CD14-positive monocyte (primary cell): ENCODE data around the gene HMCN1. TPM values are rescaled to one million over a fixed set of nuclear protein-coding genes. Genes with fewer than 3 reads are reported as not detected.

ENCODE experiments used
- DNase-seq, 3 donors: peaks; one replicate each; pipeline ENCODE4 v3.0.0-alpha.2; 2011 to 2022
- H2AFZ ChIP-seq: 2 replicates; pipeline ENCODE4 v1.6.0; 2012; ENCODE audit warnings: mild to moderate bottlenecking, low read depth, low read length, inconsistent platforms; ENCODE audit not compliant: insufficient read depth, poor library complexity, severe bottlenecking
- H3K27ac ChIP-seq, 2 donors: 1 replicate in 1 of 2; 2 replicates in 1 of 2; pipeline ENCODE4 v1.5.1; 2012 to 2013; ENCODE audit warnings: low read length in 2 of 2, control low read depth in 1 of 2, inconsistent platforms in 1 of 2, low read depth in 1 of 2, mild to moderate bottlenecking in 1 of 2
- H3K27me3 ChIP-seq, 2 donors: one replicate each; pipeline versions ENCODE4 v1.6.0 to v1.6.1; 2011 to 2013; ENCODE audit warnings: low read length in 2 of 2; ENCODE audit not compliant: control insufficient read depth in 2 of 2, insufficient read depth in 2 of 2
- H3K36me3 ChIP-seq, 2 donors: replicated peaks in 1 of 2; 1 replicate in 1 of 2; 2 replicates in 1 of 2; pipeline versions ENCODE4 v1.5.1 to v1.6.1; 2012 to 2013; ENCODE audit warnings: low read length in 2 of 2, control low read depth in 1 of 2, inconsistent platforms in 1 of 2, mild to moderate bottlenecking in 1 of 2; ENCODE audit not compliant: insufficient read depth in 2 of 2, control insufficient read depth in 1 of 2
- H3K4me1 ChIP-seq, 2 donors: 1 replicate in 1 of 2; 2 replicates in 1 of 2; pipeline versions ENCODE4 v1.5.1 to v1.6.1; 2012 to 2013; ENCODE audit warnings: low read length in 2 of 2, control low read depth in 1 of 2, inconsistent platforms in 1 of 2, mild to moderate bottlenecking in 1 of 2, moderate library complexity in 1 of 2; ENCODE audit not compliant: insufficient read depth in 2 of 2, control insufficient read depth in 1 of 2
- H3K4me2 ChIP-seq: replicated peaks from 2 replicates; pipeline ENCODE3; 2012; ENCODE audit warnings: low read length, moderate library complexity, mild to moderate bottlenecking; ENCODE audit not compliant: poor library complexity, severe bottlenecking; ENCODE audit errors: extremely low read depth
- H3K4me3 ChIP-seq, 3 experiments: fragments of 200-600 bp in 1 of 3; sonication (generic) in 1 of 3; replicated peaks in 1 of 3; 1 replicate in 2 of 3; 2 replicates in 1 of 3; pipeline ENCODE4 v1.5.1; 2011 to 2013; ENCODE audit warnings: low read length in 3 of 3, mild to moderate bottlenecking in 3 of 3, control low read depth in 2 of 3, low read depth in 2 of 3, inconsistent platforms in 1 of 3, moderate library complexity in 1 of 3
- H3K79me2 ChIP-seq: 2 replicates; pipeline ENCODE4 v1.6.0; 2012; ENCODE audit warnings: mild to moderate bottlenecking, control low read depth, inconsistent platforms, low read length, moderate library complexity; ENCODE audit not compliant: insufficient read depth
- H3K9ac ChIP-seq: 2 replicates; pipeline ENCODE4 v1.6.0; 2017; ENCODE audit warnings: low read length, mild to moderate bottlenecking; ENCODE audit not compliant: insufficient read depth, poor library complexity, severe bottlenecking
- H3K9me3 ChIP-seq, 2 donors: replicated peaks in 1 of 2; 1 replicate in 1 of 2; 2 replicates in 1 of 2; pipeline versions ENCODE4 v1.5.1 to v1.6.1; 2012 to 2013; ENCODE audit warnings: low read length in 2 of 2, control low read depth in 1 of 2; ENCODE audit not compliant: control insufficient read depth in 1 of 2, insufficient read depth in 1 of 2
- H4K20me1 ChIP-seq: 2 replicates; pipeline ENCODE4 v1.6.0; 2012; ENCODE audit warnings: mild to moderate bottlenecking, low read length, control low read depth, moderate library complexity; ENCODE audit not compliant: insufficient read depth
- H3K27ac Mint-ChIP-seq, 7 donors: one replicate each; pipeline ENCODE4 v1.8.0; 2020; ENCODE audit warnings: mild to moderate bottlenecking in 7 of 7, mixed read lengths in 7 of 7, moderate library complexity in 6 of 7, inconsistent platforms in 2 of 7
- H3K27me3 Mint-ChIP-seq, 3 donors: one replicate each; pipeline ENCODE4 v1.8.0; 2021 to 2022; ENCODE audit warnings: low read depth in 3 of 3, mild to moderate bottlenecking in 3 of 3, mixed read lengths in 3 of 3, moderate library complexity in 3 of 3, inconsistent platforms in 1 of 3
- H3K36me3 Mint-ChIP-seq, 2 donors: one replicate each; pipeline ENCODE4 v1.8.0; 2020; ENCODE audit warnings: mixed read lengths in 2 of 2, inconsistent platforms in 1 of 2, mild to moderate bottlenecking in 1 of 2
- H3K4me1 Mint-ChIP-seq: one replicate; pipeline ENCODE4 v1.8.0; 2020; ENCODE audit warnings: mild to moderate bottlenecking, mixed read lengths
- H3K4me3 Mint-ChIP-seq, 2 donors: one replicate each; pipeline ENCODE4 v1.8.0; 2020; ENCODE audit warnings: mild to moderate bottlenecking in 2 of 2, mixed read lengths in 2 of 2, moderate library complexity in 1 of 2
- H3K9me3 Mint-ChIP-seq, 7 donors: one replicate each; pipeline ENCODE4 v1.8.0; 2020 to 2022; ENCODE audit warnings: mixed read lengths in 7 of 7, mild to moderate bottlenecking in 6 of 7, moderate library complexity in 6 of 7, inconsistent platforms in 2 of 7
- WGBS: methylation state at CpG from one replicate; pipeline ENCODE4 v1.1.5; 2013; ENCODE audit warnings: missing lambda C conversion rate; ENCODE audit not compliant: insufficient coverage; 5-methylcytosine and 5-hydroxymethylcytosine counted together
- intact Hi-C, 2 donors: fragments of 100-400 bp; cut with micrococcal nuclease; formaldehyde crosslinking; loops; one replicate each; pipeline versions ENCODE4 v1.15.0 to v1.15.1; 2023
- polyA plus RNA-seq, 3 donors: library from polyadenylated mRNA; depleted of rRNA in 1 of 3; unstranded in 2 of 3; stranded (reverse) in 1 of 3; fragments of 300-500 nt in 2 of 3; fragments of >200 nt in 1 of 3; fragmentation: Illumina TruSeq in 2 of 3; gene quantifications; 1 replicate in 2 of 3; 2 replicates in 1 of 3; pipeline ENCODE4 v1.2.3, GENCODE V29; 2012 to 2021
- TF ChIP-seq, protein P1 (sequence below): fragments of 200-600 bp; IDR thresholded peaks from one replicate; pipeline ENCODE4 v1.8.0; 2022; ENCODE audit warnings: antibody characterized with exemption, mild to moderate bottlenecking

Gene HMCN1
- polyA plus RNA-seq, 3 donors = not detected

DNA sequence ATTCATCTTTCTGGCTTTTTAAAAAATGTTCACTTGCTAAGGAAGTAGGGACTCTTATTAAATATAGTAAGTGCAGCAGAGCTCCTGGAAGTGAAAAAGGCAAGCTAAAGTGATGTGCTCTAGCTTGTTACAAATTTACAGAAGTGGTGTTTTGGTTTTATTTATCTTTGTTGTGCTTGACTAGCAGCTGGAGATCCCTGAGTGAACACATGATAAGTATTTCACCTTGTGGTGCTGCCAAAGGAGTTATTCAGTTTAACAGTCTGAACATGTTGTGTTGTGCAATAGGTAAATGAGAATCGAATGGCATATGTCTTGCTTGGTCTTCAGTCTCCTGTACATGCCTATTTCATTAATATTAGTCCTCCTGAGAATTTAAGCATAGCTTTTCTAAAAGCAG, 325.1 kb downstream of the HMCN1 start:
- Histone ChIP-seq H3K4me1 (no peaks in the 10 kb centered on the region), H4K20me1 (no peaks in the 10 kb centered on the region), H3K79me2 (no peaks in the 10 kb centered on the region), H3K4me3 (no peak overlapping the region), H2AFZ (no peak overlapping the region), H3K9ac (no peak overlapping the region), H3K9me3 (no peaks in the 10 kb centered on the region), H3K27ac (no peak overlapping the region), H3K27me3 (no peaks in the 10 kb centered on the region), H3K4me2 (no peak overlapping the region), H3K36me3 (no peaks in the 10 kb centered on the region)
- intact Hi-C loops = no loop called here
- Mint-ChIP-seq H3K4me1 (no peaks in the 10 kb centered on the region), H3K9me3 (peaks cover 0 to 1% (median 0%) of the 10 kb centered on the region in 7 donors), H3K27ac (no peak overlapping the region), H3K36me3 (no peaks in the 10 kb centered on the region), H3K27me3 (peaks cover 0 to 2% (median 0%) of the 10 kb centered on the region in 3 donors), H3K4me3 (no peak overlapping the region)
- TF ChIP-seq, protein P1, sequence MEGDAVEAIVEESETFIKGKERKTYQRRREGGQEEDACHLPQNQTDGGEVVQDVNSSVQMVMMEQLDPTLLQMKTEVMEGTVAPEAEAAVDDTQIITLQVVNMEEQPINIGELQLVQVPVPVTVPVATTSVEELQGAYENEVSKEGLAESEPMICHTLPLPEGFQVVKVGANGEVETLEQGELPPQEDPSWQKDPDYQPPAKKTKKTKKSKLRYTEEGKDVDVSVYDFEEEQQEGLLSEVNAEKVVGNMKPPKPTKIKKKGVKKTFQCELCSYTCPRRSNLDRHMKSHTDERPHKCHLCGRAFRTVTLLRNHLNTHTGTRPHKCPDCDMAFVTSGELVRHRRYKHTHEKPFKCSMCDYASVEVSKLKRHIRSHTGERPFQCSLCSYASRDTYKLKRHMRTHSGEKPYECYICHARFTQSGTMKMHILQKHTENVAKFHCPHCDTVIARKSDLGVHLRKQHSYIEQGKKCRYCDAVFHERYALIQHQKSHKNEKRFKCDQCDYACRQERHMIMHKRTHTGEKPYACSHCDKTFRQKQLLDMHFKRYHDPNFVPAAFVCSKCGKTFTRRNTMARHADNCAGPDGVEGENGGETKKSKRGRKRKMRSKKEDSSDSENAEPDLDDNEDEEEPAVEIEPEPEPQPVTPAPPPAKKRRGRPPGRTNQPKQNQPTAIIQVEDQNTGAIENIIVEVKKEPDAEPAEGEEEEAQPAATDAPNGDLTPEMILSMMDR = no peak
- DNase-seq = no peak
- WGBS = no CpG with 5 or more reads among the region's 1 CpG

GRCh38 chr1:186059752-186060151, 325.6 kb downstream of the HMCN1 start:
- H3K9ac ChIP-seq = no peak overlapping the region
- no peak overlapping the region for H3K4me2 ChIP-seq
- H2AFZ ChIP-seq = no peak overlapping the region
- no peaks in the 10 kb centered on the region for H3K36me3 ChIP-seq
- Mint-ChIP-seq H3K4me3 (no peak overlapping the region), H3K36me3 (no peaks in the 10 kb centered on the region), H3K27ac (no peak overlapping the region), H3K9me3 (peaks cover 0 to 1% (median 0%) of the 10 kb centered on the region in 7 donors), H3K4me1 (no peaks in the 10 kb centered on the region), H3K27me3 (peaks cover 0 to 2% (median 0%) of the 10 kb centered on the region in 3 donors)
- H3K9me3 ChIP-seq = no peaks in the 10 kb centered on the region
- H3K4me1 ChIP-seq = no peaks in the 10 kb centered on the region
- H3K4me3 ChIP-seq = no peak overlapping the region
- DNase-seq = no peak
- H3K27ac ChIP-seq = no peak overlapping the region
- intact Hi-C loops = no loop called here
- no CpG with 5 or more reads among the region's 4 CpGs for WGBS
- H3K27me3 ChIP-seq = no peaks in the 10 kb centered on the region
- TF ChIP-seq, protein P1 = no peak
- no peaks in the 10 kb centered on the region for H3K79me2 ChIP-seq
- no peaks in the 10 kb centered on the region for H4K20me1 ChIP-seq
